HG02970 (cell line): ENCODE results near the gene GPC6.

ENCODE experiments used
- ATAC-seq: cut with Tn5 transposase; IDR thresholded peaks from one replicate; pipeline ENCODE4 v1.9.1; 2021; ENCODE audit warnings: mild to moderate bottlenecking, moderate library complexity, moderate number of reproducible peaks; ENCODE audit not compliant: unreplicated experiment, low FRiP score

Gene GPC6

GRCh38 chr13:93948162-93948922 lies 721.7 kb downstream of the GPC6 start:
- ATAC-seq = no peak

GRCh38 chr13:93951108-93951507 lies 724.5 kb downstream of the GPC6 start:
- ATAC-seq = no peak

GRCh38 chr13:93951951-93952350 lies 725.3 kb downstream of the GPC6 start:
- no peak for ATAC-seq

- ATAC-seq = no peak
Measured at GRCh38 chr13:93953841-93954240, 727.2 kb downstream of the GPC6 start.

- ATAC-seq = no peak
Measured at GRCh38 chr13:93955904-93956303, 729.3 kb downstream of the GPC6 start.

- no peak for ATAC-seq
Measured at GRCh38 chr13:93956426-93956825, 729.8 kb downstream of the GPC6 start.

GRCh38 chr13:93957371-93957770 lies 730.8 kb downstream of the GPC6 start:
- no peak for ATAC-seq

- no peak for ATAC-seq
Measured at GRCh38 chr13:93959796-93960533, 733.4 kb downstream of the GPC6 start.

- no peak for ATAC-seq
Measured at GRCh38 chr13:93963266-93964145, 736.9 kb downstream of the GPC6 start.

- ATAC-seq = no peak
Measured at GRCh38 chr13:93964146-93964512, 737.5 kb downstream of the GPC6 start.

- no peak for ATAC-seq
Measured at GRCh38 chr13:93965587-93965986, 739.0 kb downstream of the GPC6 start.

GRCh38 chr13:93966267-93966936 lies 739.8 kb downstream of the GPC6 start:
- no peak for ATAC-seq

GRCh38 chr13:93967286-93967685 lies 740.7 kb downstream of the GPC6 start:
- no peak for ATAC-seq

GRCh38 chr13:93975242-93975641 lies 748.6 kb downstream of the GPC6 start:
- ATAC-seq = no peak

GRCh38 chr13:93976528-93976927 lies 749.9 kb downstream of the GPC6 start:
- ATAC-seq = no peak

- ATAC-seq = no peak
Measured at GRCh38 chr13:93977986-93978385, 751.4 kb downstream of the GPC6 start.

GRCh38 chr13:93981426-93981977 lies 754.9 kb downstream of the GPC6 start:
- ATAC-seq = no peak

- ATAC-seq = no peak
Measured at GRCh38 chr13:93982179-93982918, 755.7 kb downstream of the GPC6 start.

- no peak for ATAC-seq
Measured at GRCh38 chr13:93984052-93984451, 757.4 kb downstream of the GPC6 start.

GRCh38 chr13:93984876-93985275 lies 758.3 kb downstream of the GPC6 start:
- no peak for ATAC-seq
